ENCODE results near the gene INSR. TPM values are rescaled to one million over a fixed set of nuclear protein-coding genes. Genes with fewer than 3 reads are reported as not detected.

Gene INSR
- total and polyA plus RNA-seq, 4 experiments from 2014 or later: 0.06 to 2.2 (median 0.69) TPM

- Histone ChIP-seq H3K4me3 (ENCODE audit: low read length in 2 of 2) (no peak overlapping the region), H3K9me3 (ENCODE audit: control insufficient read depth in 1 of 2, low read length in 2 of 2) (no peaks in the 10 kb centered on the region), H3K27ac (ENCODE audit: low read depth, low read length) (no peak overlapping the region), H3K4me1 (ENCODE audit: insufficient read depth, low read length) (peaks cover 10% of the 10 kb centered on the region), H3K27me3 (ENCODE audit: insufficient read depth, low read length) (no peaks in the 10 kb centered on the region), H3K36me3 (ENCODE audit: insufficient read depth, low read length) (no peaks in the 10 kb centered on the region)
- Mint-ChIP-seq H3K27me3 (peaks cover 18 to 29% of the 10 kb centered on the region in 2 donors), H3K36me3 (no peaks in the 10 kb centered on the region), H3K9me3 (no peaks in the 10 kb centered on the region), H3K4me3 (peak overlapping the region in 2 of 8 donors; percentile 43 to 66), H3K27ac (no peak overlapping the region), H3K4me1 (peaks cover 2 to 15% (median 7%) of the 10 kb centered on the region in 4 donors)
- DNase-seq: no peak
- ChIA-PET POLR2A (ENCODE audit: partially characterized antibody) (no interaction called here), CTCF (ENCODE audit: partially characterized antibody) (no interaction called here)
- intact Hi-C loops (cut with micrococcal nuclease): no loop called here
Observed at GRCh38 chr19:7295912-7296536, 1.8 kb upstream of the INSR start.

- Histone ChIP-seq H3K9me3 (ENCODE audit: control insufficient read depth in 1 of 2, low read length in 2 of 2) (no peaks in the 10 kb centered on the region), H3K27me3 (ENCODE audit: insufficient read depth, low read length) (no peaks in the 10 kb centered on the region), H3K4me3 (ENCODE audit: low read length in 2 of 2) (no peak overlapping the region), H3K27ac (ENCODE audit: low read depth, low read length) (no peak overlapping the region), H3K4me1 (ENCODE audit: insufficient read depth, low read length) (peaks cover 10% of the 10 kb centered on the region), H3K36me3 (ENCODE audit: insufficient read depth, low read length) (no peaks in the 10 kb centered on the region)
- intact Hi-C loops (cut with micrococcal nuclease): loop anchor here (1.0 kb wide), 1 partner anchor 97 kb away; no protein-coding TSS in a partner anchor
- no peak for DNase-seq
- ChIA-PET POLR2A (ENCODE audit: partially characterized antibody) (interaction anchor here (1.1 kb wide), 1 partner anchor 96 kb away, joined by 3 read pairs; no protein-coding TSS in a partner anchor), CTCF (ENCODE audit: partially characterized antibody) (no interaction called here)
- Mint-ChIP-seq H3K27me3 (peaks cover 18 to 32% of the 10 kb centered on the region in 2 donors), H3K27ac (peak overlapping the region in 1 of 7 donors; percentile 43), H3K4me1 (peaks cover 2 to 15% (median 7%) of the 10 kb centered on the region in 4 donors), H3K9me3 (no peaks in the 10 kb centered on the region), H3K4me3 (peak overlapping the region; percentile 55 to 82 (median 72)), H3K36me3 (no peaks in the 10 kb centered on the region)
Observed at GRCh38 chr19:7294558-7295212, 471 bp upstream of the INSR start.

- Mint-ChIP-seq H3K9me3 (no peaks in the 10 kb centered on the region), H3K27ac (no peak overlapping the region), H3K27me3 (peaks cover 18 to 32% of the 10 kb centered on the region in 2 donors), H3K4me3 (peak overlapping the region in 5 of 8 donors; percentile 17 to 82 (median 27)), H3K4me1 (peaks cover 2 to 15% (median 7%) of the 10 kb centered on the region in 4 donors), H3K36me3 (no peaks in the 10 kb centered on the region)
- ChIA-PET CTCF (ENCODE audit: partially characterized antibody) (no interaction called here), POLR2A (ENCODE audit: partially characterized antibody) (interaction anchor here (0.8 kb wide), 1 partner anchor 97 kb away, joined by 3 read pairs; no protein-coding TSS in a partner anchor)
- no peak overlapping the region for H3K27ac ChIP-seq (ENCODE audit: low read depth, low read length)
- H3K9me3 ChIP-seq (ENCODE audit: control insufficient read depth in 1 of 2, low read length in 2 of 2): no peaks in the 10 kb centered on the region
- no peaks in the 10 kb centered on the region for H3K36me3 ChIP-seq (ENCODE audit: insufficient read depth, low read length)
- no peaks in the 10 kb centered on the region for H3K27me3 ChIP-seq (ENCODE audit: insufficient read depth, low read length)
- H3K4me3 ChIP-seq (ENCODE audit: low read length in 2 of 2): no peak overlapping the region
- no peak for DNase-seq
- peaks cover 10% of the 10 kb centered on the region for H3K4me1 ChIP-seq (ENCODE audit: insufficient read depth, low read length)
- intact Hi-C loops (cut with micrococcal nuclease): no loop called here
Observed at GRCh38 chr19:7292950-7293761, 1.1 kb downstream of the INSR start.

GRCh38 chr19:7292352-7292949 lies 1.8 kb downstream of the INSR start:
- Histone ChIP-seq H3K9me3 (ENCODE audit: control insufficient read depth in 1 of 2, low read length in 2 of 2) (no peaks in the 10 kb centered on the region), H3K36me3 (ENCODE audit: insufficient read depth, low read length) (no peaks in the 10 kb centered on the region), H3K27me3 (ENCODE audit: insufficient read depth, low read length) (no peaks in the 10 kb centered on the region), H3K4me3 (ENCODE audit: low read length in 2 of 2) (no peak overlapping the region), H3K4me1 (ENCODE audit: insufficient read depth, low read length) (peaks cover 10% of the 10 kb centered on the region), H3K27ac (ENCODE audit: low read depth, low read length) (no peak overlapping the region)
- intact Hi-C loops (cut with micrococcal nuclease): no loop called here
- no peak for DNase-seq
- no peak overlapping the region for H3K27ac Mint-ChIP-seq
- H3K36me3 Mint-ChIP-seq: no peaks in the 10 kb centered on the region
- H3K4me3 Mint-ChIP-seq: peak overlapping the region in 5 of 8 donors; percentile 21 to 82 (median 51)
- ChIA-PET CTCF (ENCODE audit: partially characterized antibody) (no interaction called here), POLR2A (ENCODE audit: partially characterized antibody) (no interaction called here)
- no peaks in the 10 kb centered on the region for H3K9me3 Mint-ChIP-seq
- peaks cover 2 to 15% (median 7%) of the 10 kb centered on the region in 4 donors for H3K4me1 Mint-ChIP-seq
- peaks cover 18 to 29% of the 10 kb centered on the region in 2 donors for H3K27me3 Mint-ChIP-seq

GRCh38 chr19:7288977-7289376 lies 5.2 kb downstream of the INSR start:
- H3K4me3 ChIP-seq (ENCODE audit: low read length in 2 of 2): no peak overlapping the region
- Mint-ChIP-seq H3K27me3 (peaks cover 5 to 16% of the 10 kb centered on the region in 2 donors), H3K4me1 (peaks cover 0 to 8% (median 0%) of the 10 kb centered on the region in 4 donors), H3K27ac (no peak overlapping the region), H3K36me3 (no peaks in the 10 kb centered on the region), H3K4me3 (no peak overlapping the region), H3K9me3 (no peaks in the 10 kb centered on the region)
- H3K27me3 ChIP-seq (ENCODE audit: insufficient read depth, low read length): no peaks in the 10 kb centered on the region
- no peaks in the 10 kb centered on the region for H3K9me3 ChIP-seq (ENCODE audit: control insufficient read depth in 1 of 2, low read length in 2 of 2)
- intact Hi-C loops (cut with micrococcal nuclease): no loop called here
- no peak overlapping the region for H3K27ac ChIP-seq (ENCODE audit: low read depth, low read length)
- ChIA-PET CTCF (ENCODE audit: partially characterized antibody) (no interaction called here), POLR2A (ENCODE audit: partially characterized antibody) (no interaction called here)
- no peaks in the 10 kb centered on the region for H3K36me3 ChIP-seq (ENCODE audit: insufficient read depth, low read length)
- H3K4me1 ChIP-seq (ENCODE audit: insufficient read depth, low read length): no peaks in the 10 kb centered on the region
- no peak for DNase-seq

GRCh38 chr19:7288131-7288530 lies 6.1 kb downstream of the INSR start:
- H3K27me3 Mint-ChIP-seq: peaks cover 5 to 15% of the 10 kb centered on the region in 2 donors
- intact Hi-C loops (cut with micrococcal nuclease): no loop called here

More at GRCh38 chr19:7288131-7288530, 6.1 kb downstream of the INSR start:
- Histone ChIP-seq H3K36me3 (ENCODE audit: insufficient read depth, low read length) (no peaks in the 10 kb centered on the region), H3K27me3 (ENCODE audit: insufficient read depth, low read length) (no peaks in the 10 kb centered on the region), H3K4me3 (ENCODE audit: low read length in 2 of 2) (no peak overlapping the region), H3K4me1 (ENCODE audit: insufficient read depth, low read length) (no peaks in the 10 kb centered on the region), H3K9me3 (ENCODE audit: control insufficient read depth in 1 of 2, low read length in 2 of 2) (no peaks in the 10 kb centered on the region), H3K27ac (ENCODE audit: low read depth, low read length) (no peak overlapping the region)
- H3K9me3 Mint-ChIP-seq: no peaks in the 10 kb centered on the region
- no peak overlapping the region for H3K4me3 Mint-ChIP-seq
- H3K36me3 Mint-ChIP-seq: no peaks in the 10 kb centered on the region
- no peak overlapping the region for H3K27ac Mint-ChIP-seq
- ChIA-PET CTCF (ENCODE audit: partially characterized antibody) (interaction anchor here (0.7 kb wide), 1 partner anchor 29 kb away, joined by 4 read pairs; no protein-coding TSS in a partner anchor), POLR2A (ENCODE audit: partially characterized antibody) (interaction anchor here (0.6 kb wide), 1 partner anchor 1192 kb away, joined by 3 read pairs; no protein-coding TSS in a partner anchor)
- peaks cover 0 to 8% (median 0%) of the 10 kb centered on the region in 4 donors for H3K4me1 Mint-ChIP-seq
- DNase-seq: no peak

Data from CD4-positive, alpha-beta memory T cell (primary cell).